Measurements from ENCODE around the gene CNTNAP2. TPM values are rescaled to one million over a fixed set of nuclear protein-coding genes. Genes with fewer than 3 reads are reported as not detected.

Gene CNTNAP2
- total RNA-seq, 1 experiment from 2014 or later = 64.5 TPM

- Histone ChIP-seq H2BK120ac (ENCODE audit: low read depth, low read length, poor library complexity, severe bottlenecking) (no peak overlapping the region), H3K23ac (ENCODE audit: insufficient read length, low read depth, low read length) (no peak overlapping the region), H3K79me1 (ENCODE audit: insufficient read depth, low read depth, low read length, poor library complexity, severe bottlenecking) (no peaks in the 10 kb centered on the region), H4K5ac (ENCODE audit: insufficient read length, low read depth, low read length) (no peak overlapping the region), H4K20me1 (ENCODE audit: control insufficient read depth, insufficient read depth, insufficient read length) (no peaks in the 10 kb centered on the region), H3K27ac (ENCODE audit: insufficient read length, low read depth, low read length) (no peak overlapping the region), H2BK12ac (ENCODE audit: insufficient read length, low read depth, low read length) (no peak overlapping the region), H4K8ac (replicated peaks; ENCODE audit: insufficient read length, low read depth, low read length) (no peak overlapping the region), H3K18ac (ENCODE audit: insufficient read length, low read depth, low read length) (no peak overlapping the region), H3K79me2 (ENCODE audit: insufficient read depth, low read length) (no peaks in the 10 kb centered on the region), H2BK15ac (ENCODE audit: low read depth, low read length) (no peak overlapping the region), H2AFZ (ENCODE audit: low read length) (no peak overlapping the region), H3K4ac (ENCODE audit: low read depth, low read length) (no peak overlapping the region), H2BK20ac (ENCODE audit: low read depth, low read length, poor library complexity, severe bottlenecking) (no peak overlapping the region), H4K91ac (ENCODE audit: insufficient read length, low read depth, low read length) (no peak overlapping the region), H2AK5ac (ENCODE audit: insufficient read length, low read length) (no peak overlapping the region), H3K9me3 (ENCODE audit: control insufficient read depth, low read depth, low read length) (no peaks in the 10 kb centered on the region), H3T11ph (ENCODE audit: low read length) (no peak overlapping the region), H2BK5ac (ENCODE audit: insufficient read length, low read length) (no peak overlapping the region), H3K27me3 (ENCODE audit: insufficient read depth, low read length) (no peaks in the 10 kb centered on the region), H3K9ac (ENCODE audit: extremely low read depth, insufficient read length, low read length) (no peak overlapping the region), H3K14ac (ENCODE audit: insufficient read depth, low read length) (no peak overlapping the region), H3K4me1 (ENCODE audit: insufficient read depth, low read length) (no peaks in the 10 kb centered on the region), H3K23me2 (ENCODE audit: insufficient read length, low read depth, low read length, poor library complexity, severe bottlenecking) (no peaks in the 10 kb centered on the region), H3K56ac (ENCODE audit: insufficient read length, low read depth, low read length) (no peak overlapping the region), H3K4me2 (ENCODE audit: insufficient read depth, insufficient read length, low read length) (no peak overlapping the region)
- Mint-ChIP-seq H3K4me1 (peaks cover 3 to 6% of the 10 kb centered on the region in 2 experiments; a peak in 3 of 4 replicates), H3K36me3 (ENCODE audit: insufficient read depth in 1 of 3, low read depth in 3 of 3) (peaks cover 0 to 9% (median 6%) of the 10 kb centered on the region in 3 experiments; a peak in 2 of 7 replicates), H3K4me3 (no peak overlapping the region), H3K9me3 (peaks cover 7 to 15% of the 10 kb centered on the region in 2 experiments; a peak in 4 of 5 replicates), H3K27me3 (ENCODE audit: low read depth) (peaks cover 2% of the 10 kb centered on the region; the same call in 1 of the 2 replicates), H3K27ac (no peak overlapping the region)
- TF ChIP-seq, protein P1, sequence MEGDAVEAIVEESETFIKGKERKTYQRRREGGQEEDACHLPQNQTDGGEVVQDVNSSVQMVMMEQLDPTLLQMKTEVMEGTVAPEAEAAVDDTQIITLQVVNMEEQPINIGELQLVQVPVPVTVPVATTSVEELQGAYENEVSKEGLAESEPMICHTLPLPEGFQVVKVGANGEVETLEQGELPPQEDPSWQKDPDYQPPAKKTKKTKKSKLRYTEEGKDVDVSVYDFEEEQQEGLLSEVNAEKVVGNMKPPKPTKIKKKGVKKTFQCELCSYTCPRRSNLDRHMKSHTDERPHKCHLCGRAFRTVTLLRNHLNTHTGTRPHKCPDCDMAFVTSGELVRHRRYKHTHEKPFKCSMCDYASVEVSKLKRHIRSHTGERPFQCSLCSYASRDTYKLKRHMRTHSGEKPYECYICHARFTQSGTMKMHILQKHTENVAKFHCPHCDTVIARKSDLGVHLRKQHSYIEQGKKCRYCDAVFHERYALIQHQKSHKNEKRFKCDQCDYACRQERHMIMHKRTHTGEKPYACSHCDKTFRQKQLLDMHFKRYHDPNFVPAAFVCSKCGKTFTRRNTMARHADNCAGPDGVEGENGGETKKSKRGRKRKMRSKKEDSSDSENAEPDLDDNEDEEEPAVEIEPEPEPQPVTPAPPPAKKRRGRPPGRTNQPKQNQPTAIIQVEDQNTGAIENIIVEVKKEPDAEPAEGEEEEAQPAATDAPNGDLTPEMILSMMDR (conservative IDR thresholded peaks at IDR 0.05) = no peak
- no CpG with 5 or more reads among the region's 9 CpGs for WGBS (ENCODE audit: extremely low coverage, insufficient read length, low lambda C conversion rate)
- no peak for DNase-seq
Measured at GRCh38 chr7:148155000-148155399, 2038.4 kb downstream of the CNTNAP2 start.
